ENCODE data around the gene CEP55. TPM values are rescaled to one million over a fixed set of nuclear protein-coding genes. Genes with fewer than 3 reads are reported as not detected.

CEP55 gene
- total RNA-seq, 4 donors from 2014 or later = 0.63 to 5.7 TPM; not detected in 2

- Histone ChIP-seq H3K9me3 (no peaks in the 10 kb centered on the region), H3K4me1 (peaks cover 0 to 26% (median 13%) of the 10 kb centered on the region in 4 donors), H3K27ac (peak overlapping the region in 2 of 4 donors; percentile 21 to 25), H3K4me3 (no peak overlapping the region), H3K27me3 (no peaks in the 10 kb centered on the region), H3K36me3 (peaks cover 0 to 32% (median 0%) of the 10 kb centered on the region in 3 donors)
- TF ChIP-seq CTCF (IDR thresholded peaks at IDR 0.05) (no peak), POLR2A (IDR thresholded peaks at IDR 0.05) (no peak), EP300 (IDR thresholded peaks at IDR 0.05) (no peak)
- 71 to 81% methylated on average over 2 of the region's 2 CpGs for WGBS, 2 donors
- no peak for DNase-seq (ENCODE audit: low spot score in 2 of 2)
Observed at GRCh38 chr10:93454146-93454545, 42.3 kb upstream of the CEP55 start.

- H3K4me3 ChIP-seq = no peak overlapping the region
- H3K27ac ChIP-seq = peak overlapping the region in 2 of 4 donors; percentile 21 to 25
- no peak for TF ChIP-seq POLR2A (IDR thresholded peaks at IDR 0.05)
- no peak for TF ChIP-seq CTCF (IDR thresholded peaks at IDR 0.05)
- no peak for TF ChIP-seq EP300 (IDR thresholded peaks at IDR 0.05)
- WGBS, 2 donors = 96% methylated on average over 7 of the region's 7 CpGs
- no peak for DNase-seq (ENCODE audit: low spot score in 2 of 2)
- H3K27me3 ChIP-seq = no peaks in the 10 kb centered on the region
- H3K9me3 ChIP-seq = no peaks in the 10 kb centered on the region
- peaks cover 0 to 32% (median 16%) of the 10 kb centered on the region in 4 donors for H3K4me1 ChIP-seq
- H3K36me3 ChIP-seq = peaks cover 0 to 26% (median 0%) of the 10 kb centered on the region in 3 donors
Observed at GRCh38 chr10:93454736-93455135, 41.7 kb upstream of the CEP55 start.

GRCh38 chr10:93456480-93456879 is 39.9 kb upstream of the CEP55 start:
- Histone ChIP-seq H3K27me3 (no peaks in the 10 kb centered on the region), H3K4me1 (peaks cover 0 to 41% (median 18%) of the 10 kb centered on the region in 4 donors), H3K9me3 (no peaks in the 10 kb centered on the region), H3K36me3 (peaks cover 0 to 10% (median 0%) of the 10 kb centered on the region in 3 donors), H3K4me3 (no peak overlapping the region), H3K27ac (peak overlapping the region in 2 of 4 donors; percentile 38 to 82)
- WGBS, 2 donors = 83 to 93% methylated on average over 7 of the region's 7 CpGs
- DNase-seq (ENCODE audit: low spot score in 2 of 2) = no peak
- TF ChIP-seq EP300 (IDR thresholded peaks at IDR 0.05) (no peak), POLR2A (IDR thresholded peaks at IDR 0.05) (no peak), CTCF (IDR thresholded peaks at IDR 0.05) (no peak)

GRCh38 chr10:93457511-93457910 is 38.9 kb upstream of the CEP55 start:
- Histone ChIP-seq H3K36me3 (peaks cover 0 to 8% (median 0%) of the 10 kb centered on the region in 3 donors), H3K4me1 (peaks cover 0 to 50% (median 19%) of the 10 kb centered on the region in 4 donors), H3K4me3 (no peak overlapping the region), H3K27me3 (no peaks in the 10 kb centered on the region), H3K27ac (peak overlapping the region in 2 of 4 donors; percentile 7 to 82), H3K9me3 (no peaks in the 10 kb centered on the region)
- 92 to 95% methylated on average over 8 of the region's 8 CpGs for WGBS, 2 donors
- no peak for DNase-seq (ENCODE audit: low spot score in 2 of 2)
- TF ChIP-seq POLR2A (IDR thresholded peaks at IDR 0.05) (no peak), EP300 (IDR thresholded peaks at IDR 0.05) (no peak), CTCF (IDR thresholded peaks at IDR 0.05) (no peak)

GRCh38 chr10:93458821-93459257 is 37.6 kb upstream of the CEP55 start:
- peaks cover 0 to under 1% (median 0%) of the 10 kb centered on the region in 3 donors for H3K36me3 ChIP-seq
- no peak overlapping the region for H3K4me3 ChIP-seq
- DNase-seq (ENCODE audit: low spot score in 2 of 2) = peak; percentile 59 to 86
- no peaks in the 10 kb centered on the region for H3K27me3 ChIP-seq
- H3K4me1 ChIP-seq = peaks cover 0 to 63% (median 23%) of the 10 kb centered on the region in 4 donors
- TF ChIP-seq EP300 (IDR thresholded peaks at IDR 0.05) = peak in 1 of 2 donors; percentile 88
- TF ChIP-seq CTCF (IDR thresholded peaks at IDR 0.05) = no peak
- WGBS, 2 donors = 16 to 28% methylated on average over 6 of the region's 6 CpGs
- peak overlapping the region; percentile 68 to 87 (median 76) for H3K27ac ChIP-seq
- no peaks in the 10 kb centered on the region for H3K9me3 ChIP-seq
